Endothelial cell of umbilical vein (primary cell): ENCODE results near the gene ADAMTS14. TPM values are rescaled to one million over a fixed set of nuclear protein-coding genes. Genes with fewer than 3 reads are reported as not detected.

Experiments used
- BruUV-seq: library from RNA; stranded (reverse); fragments of 400-500 nt; replicated peaks from 2 replicates; lab custom pipeline; 2021; lab: Mats Ljungman, UMichigan
- CTCF ChIA-PET: fragments of 300-600, 350-600 bp; sonication (Branson Sonifier 250); formaldehyde crosslinking; loops from one replicate; lab custom pipeline; 2021; ENCODE audit warnings: antibody characterized with exemption, inconsistent platforms; lab: Charles Lee
- POLR2A ChIA-PET: fragments of 300-600, 350-600 bp; sonication (Branson Sonifier 250); formaldehyde crosslinking; loops from one replicate; lab custom pipeline; 2021; ENCODE audit warnings: antibody characterized with exemption, inconsistent platforms; lab: Charles Lee
- DNase-seq: peaks from one replicate; pipeline ENCODE4 v3.0.0-alpha.2; 2011; ENCODE audit warnings: low read depth, low spot score
- FAIRE-seq: peaks from 2 replicates; lab custom pipeline; 2011; peaks lifted over from hg19 to GRCh38; lab: Jason Lieb, UNC
- H2AFZ ChIP-seq: 2 replicates; pipeline ENCODE4 v1.6.0; 2012; ENCODE audit warnings: low read depth, low read length, control low read depth, inconsistent platforms
- H3K27ac ChIP-seq: 2 replicates; pipeline ENCODE4 v1.5.1; 2011; ENCODE audit warnings: low read depth, mild to moderate bottlenecking, control low read depth, low read length, moderate library complexity; ENCODE audit not compliant: insufficient read depth
- H3K27me3 ChIP-seq, 2 experiments: 2 replicates each; pipeline versions ENCODE4 v1.6.0 to v1.6.1; 2011; ENCODE audit warnings: low read length in 2 of 2, mixed read lengths in 1 of 2; ENCODE audit not compliant: control insufficient read depth in 2 of 2, insufficient read depth in 2 of 2
- H3K36me3 ChIP-seq, 2 experiments: 2 replicates in 1 of 2; 3 replicates in 1 of 2; pipeline ENCODE4 v1.5.1; 2011; ENCODE audit warnings: low read length in 2 of 2, mild to moderate bottlenecking in 1 of 2, moderate library complexity in 1 of 2; ENCODE audit not compliant: control insufficient read depth in 2 of 2, insufficient read depth in 2 of 2; ENCODE audit errors: extremely low read depth in 1 of 2
- H3K4me1 ChIP-seq: 3 replicates; pipeline ENCODE4 v1.5.1; 2011; ENCODE audit warnings: mild to moderate bottlenecking, low read length; ENCODE audit not compliant: control insufficient read depth, insufficient read depth; ENCODE audit errors: extremely low read depth
- H3K4me2 ChIP-seq: 2 replicates; pipeline ENCODE4 v1.6.1; 2011; ENCODE audit warnings: low read length, control low read depth, mixed read lengths; ENCODE audit not compliant: insufficient read depth
- H3K4me3 ChIP-seq, 3 experiments: fragments of 200-600 bp in 1 of 3; sonication (generic), shearing (Covaris generic) in 1 of 3; replicated peaks in 1 of 3; 2 replicates each; pipeline ENCODE4 v1.5.1; 2011 to 2016; ENCODE audit warnings: control low read depth in 3 of 3, low read length in 3 of 3, mild to moderate bottlenecking in 2 of 3, inconsistent platforms in 1 of 3, low read depth in 1 of 3, moderate library complexity in 1 of 3; ENCODE audit not compliant: insufficient read depth in 1 of 3
- H3K79me2 ChIP-seq: 2 replicates; pipeline ENCODE4 v1.6.0; 2012; ENCODE audit warnings: low read length, inconsistent platforms; ENCODE audit not compliant: control insufficient read depth, insufficient read depth
- H3K9ac ChIP-seq: replicated peaks from 2 replicates; pipeline ENCODE3; 2011; ENCODE audit warnings: low read length, control low read depth; ENCODE audit not compliant: insufficient read depth; ENCODE audit errors: extremely low read depth
- H3K9me1 ChIP-seq: replicated peaks from 3 replicates; pipeline ENCODE4 v1.6.0; 2011; ENCODE audit warnings: mild to moderate bottlenecking, low read length; ENCODE audit not compliant: control insufficient read depth, insufficient read depth; ENCODE audit errors: extremely low read depth
- H3K9me3 ChIP-seq: replicated peaks from 2 replicates; pipeline ENCODE4 v1.5.1; 2012; ENCODE audit warnings: low read length, inconsistent platforms; ENCODE audit not compliant: control insufficient read depth, insufficient read depth
- H4K20me1 ChIP-seq: replicated peaks from 2 replicates; pipeline ENCODE3; 2011; ENCODE audit warnings: mild to moderate bottlenecking, low read length; ENCODE audit not compliant: control insufficient read depth, insufficient read depth; ENCODE audit errors: extremely low read depth
- EZH2 ChIP-seq: IDR thresholded peaks from 2 replicates; pipeline ENCODE4 v1.6.1; 2012; ENCODE audit warnings: borderline replicate concordance, low read depth, mild to moderate bottlenecking, moderate library complexity, low read length, inconsistent platforms; ENCODE audit not compliant: severe bottlenecking
- FOS ChIP-seq: IDR thresholded peaks from 2 replicates; pipeline ENCODE4 v1.6.1; 2011; ENCODE audit warnings: mild to moderate bottlenecking, low read length, moderate library complexity, borderline replicate concordance; ENCODE audit not compliant: insufficient read depth
- GATA2 ChIP-seq: IDR thresholded peaks from 2 replicates; pipeline ENCODE4 v1.7.0; 2011; ENCODE audit warnings: low read depth, mild to moderate bottlenecking, moderate library complexity, mixed read lengths, low read length; ENCODE audit not compliant: insufficient read length, insufficient read depth
- JUN ChIP-seq: IDR thresholded peaks from 2 replicates; pipeline ENCODE4 v1.6.1; 2011; ENCODE audit warnings: borderline replicate concordance, low read depth; ENCODE audit not compliant: insufficient read length, insufficient read depth
- MAX ChIP-seq: IDR thresholded peaks from 2 replicates; pipeline ENCODE4 v1.6.1; 2011; ENCODE audit not compliant: insufficient read depth, insufficient read length
- MYC ChIP-seq: IDR thresholded peaks from one replicate; pipeline ENCODE4 v1.6.1; 2011; ENCODE audit warnings: mild to moderate bottlenecking, low read depth, low read length
- POLR2A ChIP-seq: IDR thresholded peaks from 2 replicates; pipeline ENCODE4 v1.6.1; 2012; ENCODE audit warnings: low read depth, mild to moderate bottlenecking, control low read depth, low read length
- POLR2AphosphoS5 ChIP-seq: IDR thresholded peaks from 2 replicates; pipeline ENCODE4 v1.6.1; 2012; ENCODE audit warnings: low read depth, mild to moderate bottlenecking, control low read depth, low read length, moderate library complexity; ENCODE audit not compliant: insufficient read depth
- dilution Hi-C: fragments of 300-500 bp; cut with MboI; formaldehyde crosslinking; loops from one replicate; pipeline ENCODE4 v1.15.0; 2019; ENCODE audit warnings: low sequenced_read_pairs; ENCODE audit not compliant: extremely low pct_ligation_motif_present
- intact Hi-C: fragments of 100-400 bp; cut with micrococcal nuclease; formaldehyde crosslinking; loops from one replicate; pipeline ENCODE4 v1.10.0; 2022
- polyA plus RNA-seq, 4 experiments: library from polyadenylated mRNA; depleted of rRNA in 3 of 4; stranded (reverse) in 3 of 4; unstranded in 1 of 4; fragments of >200 nt; gene quantifications; 2 replicates each; pipeline versions ENCODE4 v1.2.1 to v1.2.3, GENCODE V29; 2011 to 2012; ENCODE audit warnings: missing spikeins in 1 of 4
- total RNA-seq: library from RNA; stranded (reverse); gene quantifications from 2 replicates; pipeline ENCODE4 v1.2.3, GENCODE V29; 2021
- TF ChIP-seq, protein P1 (sequence below), 2 donors: IDR thresholded peaks; 1 replicate in 1 of 2; 2 replicates in 1 of 2; pipeline ENCODE4 v1.5.1; 2011; ENCODE audit warnings: low read length in 2 of 2, mild to moderate bottlenecking in 2 of 2, moderate library complexity in 2 of 2, control low read depth in 1 of 2, inconsistent platforms in 1 of 2, low read depth in 1 of 2; ENCODE audit not compliant: insufficient read depth in 1 of 2; ENCODE audit errors: extremely low read depth in 1 of 2

Gene ADAMTS14
- total and polyA plus RNA-seq, 2 donors (not counting 3 experiments of a cell fraction or from before 2014, with no cell fraction given): not detected

DNA sequence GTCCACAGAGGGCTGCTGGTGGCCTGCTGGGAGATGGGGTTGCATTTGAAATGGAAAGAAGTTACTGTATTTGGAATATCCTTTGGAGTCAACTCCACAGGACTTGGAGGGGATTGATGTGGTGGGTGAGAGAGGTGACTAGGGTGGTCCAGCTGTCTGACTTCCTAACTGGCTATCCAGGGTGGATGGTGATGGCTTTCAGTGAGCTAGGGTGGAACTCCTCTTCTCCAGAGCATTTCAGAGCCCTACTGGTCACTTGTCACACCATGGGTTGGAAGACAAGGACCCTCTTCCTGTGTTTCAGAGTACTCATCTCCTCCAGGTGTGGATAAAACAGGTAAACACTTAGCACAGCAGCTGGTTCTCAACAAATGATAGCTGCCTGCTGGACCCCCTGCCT is 3.3 kb upstream of the ADAMTS14 start:
- Histone ChIP-seq H3K4me1 (no peaks in the 10 kb centered on the region), H3K9me3 (no peaks in the 10 kb centered on the region), H3K79me2 (no peaks in the 10 kb centered on the region), H3K27me3 (peaks cover 26 to 28% of the 10 kb centered on the region in 2 experiments), H4K20me1 (no peaks in the 10 kb centered on the region), H3K9me1 (no peaks in the 10 kb centered on the region), H3K27ac (no peak overlapping the region), H3K4me3 (no peak overlapping the region), H3K4me2 (no peak overlapping the region), H3K9ac (no peak overlapping the region), H3K36me3 (no peaks in the 10 kb centered on the region), H2AFZ (no peak overlapping the region)
- DNase-seq (no peak), FAIRE-seq (no peak)
- no TSS peak for BruUV-seq
- dilution Hi-C loops (no loop called here), intact Hi-C loops (no loop called here)
- CTCF ChIA-PET: no interaction called here
- TF ChIP-seq MYC: no peak
- TF ChIP-seq GATA2: no peak
- no peak for TF ChIP-seq EZH2
- TF ChIP-seq POLR2A: no peak
- no peak for TF ChIP-seq JUN
- no peak for TF ChIP-seq FOS
- TF ChIP-seq, protein P1, sequence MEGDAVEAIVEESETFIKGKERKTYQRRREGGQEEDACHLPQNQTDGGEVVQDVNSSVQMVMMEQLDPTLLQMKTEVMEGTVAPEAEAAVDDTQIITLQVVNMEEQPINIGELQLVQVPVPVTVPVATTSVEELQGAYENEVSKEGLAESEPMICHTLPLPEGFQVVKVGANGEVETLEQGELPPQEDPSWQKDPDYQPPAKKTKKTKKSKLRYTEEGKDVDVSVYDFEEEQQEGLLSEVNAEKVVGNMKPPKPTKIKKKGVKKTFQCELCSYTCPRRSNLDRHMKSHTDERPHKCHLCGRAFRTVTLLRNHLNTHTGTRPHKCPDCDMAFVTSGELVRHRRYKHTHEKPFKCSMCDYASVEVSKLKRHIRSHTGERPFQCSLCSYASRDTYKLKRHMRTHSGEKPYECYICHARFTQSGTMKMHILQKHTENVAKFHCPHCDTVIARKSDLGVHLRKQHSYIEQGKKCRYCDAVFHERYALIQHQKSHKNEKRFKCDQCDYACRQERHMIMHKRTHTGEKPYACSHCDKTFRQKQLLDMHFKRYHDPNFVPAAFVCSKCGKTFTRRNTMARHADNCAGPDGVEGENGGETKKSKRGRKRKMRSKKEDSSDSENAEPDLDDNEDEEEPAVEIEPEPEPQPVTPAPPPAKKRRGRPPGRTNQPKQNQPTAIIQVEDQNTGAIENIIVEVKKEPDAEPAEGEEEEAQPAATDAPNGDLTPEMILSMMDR (IDR thresholded peaks at IDR 0.05; ENCODE audit: extremely low read depth in 1 of 2, insufficient read depth in 1 of 2, low read depth in 1 of 2, low read length in 2 of 2): no peak
- TF ChIP-seq POLR2AphosphoS5: no peak
- no peak for TF ChIP-seq MAX
- POLR2A ChIA-PET: no interaction called here
